Lung (tissue), 12 donors: ENCODE results near the gene NACA. TPM values are rescaled to one million over a fixed set of nuclear protein-coding genes. Genes with fewer than 3 reads are reported as not detected.

Experiments
- ATAC-seq: fragments of 200-7000 bp; cut with Tn5 transposase; one replicate; pipeline ENCODE4 v1.9.1; 2020; ENCODE audit warnings: moderate number of reproducible peaks; ENCODE audit not compliant: insufficient read depth, low FRiP score
- DNase-seq, 3 donors: peaks; one replicate each; pipeline ENCODE4 v3.0.0-alpha.2; 2013 to 2017
- H3K27ac ChIP-seq, 2 donors: one replicate each; pipeline ENCODE4 v1.5.1; 2013; ENCODE audit warnings: mild to moderate bottlenecking in 2 of 2, moderate library complexity in 2 of 2, control low read depth in 1 of 2, inconsistent platforms in 1 of 2, low read depth in 1 of 2, low read length in 1 of 2
- H3K27me3 ChIP-seq, 3 donors: one replicate each; pipeline ENCODE4 v1.5.1; 2013; ENCODE audit warnings: low read length in 2 of 3; ENCODE audit not compliant: control insufficient read depth in 3 of 3, insufficient read depth in 3 of 3
- H3K36me3 ChIP-seq, 4 donors: one replicate each; pipeline ENCODE4 v1.5.1; 2013; ENCODE audit warnings: low read length in 4 of 4, mild to moderate bottlenecking in 1 of 4, moderate library complexity in 1 of 4; ENCODE audit not compliant: control insufficient read depth in 4 of 4, insufficient read depth in 4 of 4
- H3K4me1 ChIP-seq, 5 donors: one replicate each; pipeline ENCODE4 v1.5.1; 2013; ENCODE audit warnings: low read length in 5 of 5, mild to moderate bottlenecking in 2 of 5, moderate library complexity in 1 of 5; ENCODE audit not compliant: control insufficient read depth in 5 of 5, insufficient read depth in 5 of 5
- H3K4me3 ChIP-seq: one replicate; pipeline ENCODE4 v1.5.1; 2013; ENCODE audit warnings: mild to moderate bottlenecking, control low read depth, moderate library complexity
- H3K9ac ChIP-seq, 2 donors: one replicate each; pipeline ENCODE4 v1.5.1; 2013; ENCODE audit warnings: low read length in 2 of 2, control low read depth in 1 of 2; ENCODE audit not compliant: insufficient read depth in 1 of 2
- H3K9me3 ChIP-seq, 4 donors: one replicate each; pipeline ENCODE4 v1.5.1; 2013; ENCODE audit warnings: low read length in 3 of 4, mild to moderate bottlenecking in 1 of 4, moderate library complexity in 1 of 4; ENCODE audit not compliant: control insufficient read depth in 4 of 4, insufficient read depth in 3 of 4
- CTCF ChIP-seq: IDR thresholded peaks from 2 replicates; pipeline ENCODE4 v1.5.1; 2012; ENCODE audit warnings: mild to moderate bottlenecking; ENCODE audit errors: control extremely low read depth, extremely low read depth
- WGBS, 2 donors: extraction: QIAGEN DNeasy Blood & Tissue Kit; methylation state at CpG; one replicate each; pipeline ENCODE4 v1.1.7; 2013; 5-methylcytosine and 5-hydroxymethylcytosine counted together
- polyA plus RNA-seq, 2 donors: library from polyadenylated mRNA; stranded (reverse); fragments of 200-250 nt; gene quantifications; one replicate each; pipeline ENCODE4 v1.2.1, GENCODE V29; 2013
- total RNA-seq, 2 donors: library from RNA; depleted of rRNA in 1 of 2; stranded (reverse); fragments of >200 nt in 1 of 2; gene quantifications; one replicate each; pipeline ENCODE4 v1.2.1, GENCODE V29; 2014 to 2021
- donor health status: control.
- donor health status: control.
- donor health status: Bipolar disorder and iron deficiency.
- donor health status: healthy.
- donor health status: DM: yes; HTN: yes; CAD: no.

NACA gene
- total and polyA plus RNA-seq, 4 donors = 488 to 1,734 (median 1,161) TPM

- Histone ChIP-seq H3K9me3 (no peaks in the 10 kb centered on the region), H3K9ac (no peak overlapping the region), H3K36me3 (peaks cover 5 to 15% (median 8%) of the 10 kb centered on the region in 4 donors), H3K27me3 (no peaks in the 10 kb centered on the region), H3K27ac (no peak overlapping the region), H3K4me1 (peaks cover 0 to 15% (median 6%) of the 10 kb centered on the region in 5 donors), H3K4me3 (no peak overlapping the region)
- 93% methylated on average over 6 of the region's 6 CpGs for WGBS, 2 donors
- TF ChIP-seq CTCF = no peak
- DNase-seq = no peak
- ATAC-seq = no peak
Measured at GRCh38 chr12:56682323-56682722, 42.8 kb downstream of the NACA start.

GRCh38 chr12:56679883-56680575, 45.1 kb downstream of the NACA start:
- no peaks in the 10 kb centered on the region for H3K27me3 ChIP-seq
- no peak overlapping the region for H3K9ac ChIP-seq
- H3K4me1 ChIP-seq = peaks cover 0 to 15% (median 6%) of the 10 kb centered on the region in 5 donors
- DNase-seq = no peak
- TF ChIP-seq CTCF = no peak
- no peak overlapping the region for H3K4me3 ChIP-seq
- H3K27ac ChIP-seq = no peak overlapping the region
- H3K36me3 ChIP-seq = peaks cover 4 to 18% (median 8%) of the 10 kb centered on the region in 4 donors
- no peak for ATAC-seq
- 89 to 90% methylated on average over 13 of the region's 13 CpGs for WGBS, 2 donors
- no peaks in the 10 kb centered on the region for H3K9me3 ChIP-seq

- no peak overlapping the region for H3K27ac ChIP-seq
- H3K9ac ChIP-seq = no peak overlapping the region
- H3K4me1 ChIP-seq = peaks cover 0 to 15% (median 0%) of the 10 kb centered on the region in 5 donors
- 90 to 94% methylated on average over 2 of the region's 2 CpGs for WGBS, 2 donors
- no peak for TF ChIP-seq CTCF
- H3K9me3 ChIP-seq = no peaks in the 10 kb centered on the region
- peaks cover 4 to 18% (median 9%) of the 10 kb centered on the region in 4 donors for H3K36me3 ChIP-seq
- no peak overlapping the region for H3K4me3 ChIP-seq
- ATAC-seq = no peak
- H3K27me3 ChIP-seq = no peaks in the 10 kb centered on the region
- DNase-seq = no peak
Measured at GRCh38 chr12:56678852-56679251, 46.2 kb downstream of the NACA start.
